H1 (cell line): ENCODE results near the gene ERI3. TPM values are rescaled to one million over a fixed set of nuclear protein-coding genes. Genes with fewer than 3 reads are reported as not detected.

Source experiments
- CTCF ChIA-PET: fragments of 300-600 bp; sonication (Branson Sonifier 250); formaldehyde crosslinking; loops from one replicate; lab custom pipeline; 2021; ENCODE audit not compliant: partially characterized antibody; lab: Charles Lee
- POLR2A ChIA-PET: fragments of 300-600 bp; sonication (Branson Sonifier 250); formaldehyde crosslinking; loops from one replicate; lab custom pipeline; 2021; ENCODE audit warnings: inconsistent platforms; ENCODE audit not compliant: partially characterized antibody; lab: Charles Lee
- DNase-seq, 2 experiments: peaks; one replicate each; pipeline versions ENCODE4 v3.0.0 to v3.0.0-alpha.2; 2010 to 2022; ENCODE audit warnings: low spot score in 2 of 2, low read depth in 1 of 2, mixed read lengths in 1 of 2
- FAIRE-seq: peaks from 2 replicates; lab custom pipeline; 2011; peaks lifted over from hg19 to GRCh38; lab: Jason Lieb, UNC
- H2AFZ ChIP-seq: 2 replicates; pipeline ENCODE4 v1.8.1; 2012; ENCODE audit warnings: low read length, inconsistent platforms
- H2AK5ac ChIP-seq: 2 replicates; pipeline ENCODE4 v1.6.1; 2013; ENCODE audit warnings: low read depth, low read length
- H2BK120ac ChIP-seq: replicated peaks from 2 replicates; pipeline ENCODE3; 2013; ENCODE audit warnings: low read depth, low read length, inconsistent platforms
- H2BK12ac ChIP-seq: 2 replicates; pipeline ENCODE4 v1.6.1; 2013; ENCODE audit warnings: low read depth, low read length
- H2BK15ac ChIP-seq: 2 replicates; pipeline ENCODE4 v1.6.1; 2013; ENCODE audit warnings: low read length
- H2BK20ac ChIP-seq: 2 replicates; pipeline ENCODE4 v1.6.1; 2013; ENCODE audit warnings: low read length
- H2BK5ac ChIP-seq: 2 replicates; pipeline ENCODE4 v1.6.1; 2013; ENCODE audit warnings: low read depth, low read length
- H3K14ac ChIP-seq: 2 replicates; pipeline ENCODE4 v1.6.1; 2013; ENCODE audit warnings: inconsistent platforms; ENCODE audit not compliant: insufficient read length
- H3K18ac ChIP-seq: 2 replicates; pipeline ENCODE4 v1.6.1; 2013; ENCODE audit warnings: low read length; ENCODE audit errors: extremely low read depth
- H3K23ac ChIP-seq: 2 replicates; pipeline ENCODE4 v1.6.1; 2013; ENCODE audit warnings: inconsistent platforms; ENCODE audit not compliant: insufficient read length
- H3K23me2 ChIP-seq: 2 replicates; pipeline ENCODE4 v1.6.1; 2013; ENCODE audit warnings: low read depth, low read length
- H3K27ac ChIP-seq: 2 replicates; pipeline ENCODE4 v1.6.1; 2011; ENCODE audit warnings: low read depth, low read length, inconsistent platforms
- H3K27me3 ChIP-seq, 4 experiments: replicated peaks in 1 of 4; 1 replicate in 1 of 4; 2 replicates in 3 of 4; pipeline versions ENCODE4 v1.6.1 to v1.8.1; 2011 to 2013; ENCODE audit warnings: low read length in 3 of 4, mild to moderate bottlenecking in 3 of 4, inconsistent platforms in 2 of 4, mixed read lengths in 2 of 4, moderate library complexity in 1 of 4; ENCODE audit not compliant: control insufficient read depth in 3 of 4, insufficient read depth in 3 of 4; ENCODE audit errors: extremely low read depth in 1 of 4
- H3K36me3 ChIP-seq, 4 experiments: 2 replicates each; pipeline versions ENCODE4 v1.6.1 to v1.8.1; 2011 to 2013; ENCODE audit warnings: mild to moderate bottlenecking in 4 of 4, low read length in 3 of 4, moderate library complexity in 2 of 4, control low read depth in 1 of 4, inconsistent platforms in 1 of 4; ENCODE audit not compliant: insufficient read depth in 4 of 4, control insufficient read depth in 2 of 4
- H3K4ac ChIP-seq: replicated peaks from 2 replicates; pipeline ENCODE3; 2013; ENCODE audit warnings: low read length, low read depth, mixed read lengths, inconsistent platforms; ENCODE audit not compliant: insufficient read length
- H3K4me1 ChIP-seq, 4 experiments: replicated peaks in 1 of 4; 1 replicate in 1 of 4; 2 replicates in 3 of 4; pipeline versions ENCODE4 v1.6.1 to v1.8.1; 2011 to 2013; ENCODE audit warnings: low read length in 3 of 4, inconsistent platforms in 2 of 4, mixed read lengths in 1 of 4; ENCODE audit not compliant: insufficient read depth in 4 of 4, control insufficient read depth in 3 of 4
- H3K4me2 ChIP-seq, 2 experiments: 2 replicates each; pipeline versions ENCODE4 v1.6.1 to v1.8.1; 2011 to 2013; ENCODE audit warnings: low read depth in 2 of 2, low read length in 2 of 2, control low read depth in 1 of 2, inconsistent platforms in 1 of 2, mild to moderate bottlenecking in 1 of 2; ENCODE audit not compliant: insufficient read depth in 1 of 2
- H3K4me3 ChIP-seq, 4 experiments: fragments of 200-600, 300-600 bp in 1 of 4; sonication (generic), shearing (Covaris generic), sonication (Bioruptor Twin) in 1 of 4; 2 replicates each; pipeline versions ENCODE4 v1.5.1 to v1.8.1; 2011 to 2016; ENCODE audit warnings: low read length in 4 of 4, low read depth in 3 of 4, control low read depth in 2 of 4, inconsistent platforms in 2 of 4, mild to moderate bottlenecking in 2 of 4, mixed read lengths in 1 of 4, moderate library complexity in 1 of 4; ENCODE audit not compliant: insufficient read depth in 2 of 4; ENCODE audit errors: extremely low read depth in 1 of 4
- H3K56ac ChIP-seq: replicated peaks from 2 replicates; pipeline ENCODE3; 2013; ENCODE audit warnings: low read depth, mild to moderate bottlenecking, mixed read lengths, low read length, inconsistent platforms; ENCODE audit not compliant: insufficient read length
- H3K79me1 ChIP-seq: 2 replicates; pipeline ENCODE4 v1.6.1; 2013; ENCODE audit warnings: low read depth, low read length, control low read depth
- H3K79me2 ChIP-seq, 2 experiments: 2 replicates each; pipeline versions ENCODE4 v1.6.1 to v1.8.1; 2012 to 2013; ENCODE audit warnings: low read length in 2 of 2, mild to moderate bottlenecking in 2 of 2, inconsistent platforms in 1 of 2; ENCODE audit not compliant: insufficient read depth in 2 of 2, control insufficient read depth in 1 of 2
- H3K9ac ChIP-seq, 4 experiments: replicated peaks in 1 of 4; 1 replicate in 1 of 4; 2 replicates in 3 of 4; pipeline versions ENCODE4 v1.6.1 to v1.8.1; 2011 to 2013; ENCODE audit warnings: low read depth in 3 of 4, low read length in 3 of 4, control low read depth in 2 of 4, mild to moderate bottlenecking in 2 of 4, moderate library complexity in 2 of 4, inconsistent platforms in 1 of 4; ENCODE audit errors: extremely low read depth in 1 of 4
- H3K9me3 ChIP-seq, 2 experiments: 2 replicates each; pipeline versions ENCODE4 v1.6.1 to v1.8.1; 2012 to 2013; ENCODE audit warnings: mild to moderate bottlenecking in 2 of 2, moderate library complexity in 2 of 2, control low read depth in 1 of 2, inconsistent platforms in 1 of 2, low read depth in 1 of 2, low read length in 1 of 2, mixed read lengths in 1 of 2; ENCODE audit not compliant: insufficient read depth in 2 of 2
- H4K20me1 ChIP-seq, 2 experiments: replicated peaks in 1 of 2; 2 replicates each; pipeline versions ENCODE3 to v1.8.1; 2011 to 2013; ENCODE audit warnings: inconsistent platforms in 2 of 2, low read length in 2 of 2, mild to moderate bottlenecking in 1 of 2; ENCODE audit not compliant: insufficient read depth in 2 of 2, control insufficient read depth in 1 of 2
- H4K5ac ChIP-seq: 2 replicates; pipeline ENCODE4 v1.6.1; 2013; ENCODE audit warnings: low read length, low read depth, mixed read lengths, inconsistent platforms; ENCODE audit not compliant: insufficient read length
- H4K8ac ChIP-seq: 2 replicates; pipeline ENCODE4 v1.8.0; 2013; ENCODE audit warnings: mild to moderate bottlenecking, moderate library complexity, low read length, inconsistent platforms; ENCODE audit not compliant: insufficient read depth; ENCODE audit errors: extremely low read depth
- H4K91ac ChIP-seq: replicated peaks from 2 replicates; pipeline ENCODE3; 2013; ENCODE audit warnings: low read length, mixed read lengths, inconsistent platforms; ENCODE audit not compliant: insufficient read length
- CHD2 ChIP-seq: IDR thresholded peaks from 2 replicates; pipeline ENCODE4 v1.6.1; 2012; ENCODE audit warnings: low read length, improper control_type of control experiment
- EP300 ChIP-seq, 2 experiments: IDR thresholded peaks; 1 replicate in 1 of 2; 2 replicates in 1 of 2; pipeline ENCODE4 v1.6.1; 2011 to 2012; ENCODE audit warnings: low read depth in 2 of 2, low read length in 2 of 2, mild to moderate bottlenecking in 2 of 2, borderline replicate concordance in 1 of 2, inconsistent platforms in 1 of 2, moderate library complexity in 1 of 2
- FOSL1 ChIP-seq: IDR thresholded peaks from 2 replicates; pipeline ENCODE4 v1.6.1; 2011; ENCODE audit warnings: mild to moderate bottlenecking, low read depth, low read length, moderate library complexity; ENCODE audit not compliant: insufficient read depth
- MAFK ChIP-seq: IDR thresholded peaks from 2 replicates; pipeline ENCODE4 v1.6.1; 2012; ENCODE audit warnings: low read depth, mild to moderate bottlenecking, improper control_type of control experiment, low read length
- RBBP5 ChIP-seq: IDR thresholded peaks from 2 replicates; pipeline ENCODE4 v1.7.1; 2012; ENCODE audit warnings: low read depth, mild to moderate bottlenecking, inconsistent platforms, low read length, moderate library complexity, borderline replicate concordance
- SAP30 ChIP-seq: fragments of 300-600 bp; sonication (generic); IDR thresholded peaks from 2 replicates; pipeline ENCODE4 v1.7.1; 2012; ENCODE audit warnings: low read length, moderate library complexity, mild to moderate bottlenecking, inconsistent platforms; ENCODE audit not compliant: insufficient read depth, insufficient replicate concordance
- WGBS, 2 experiments: shearing (Covaris generic) in 1 of 2; methylation state at CpG; one replicate each; pipeline versions ENCODE4 v1.1.6 to v1.1.7; 2013 to 2015; ENCODE audit warnings: low lambda C conversion rate in 2 of 2, mixed read lengths in 2 of 2, inconsistent platforms in 1 of 2, low coverage in 1 of 2, missing lambda C conversion rate in 1 of 2; ENCODE audit not compliant: insufficient replicate concordance in 2 of 2, insufficient coverage in 1 of 2, insufficient read length in 1 of 2; ENCODE audit errors: extremely low coverage in 1 of 2, missing lambda C conversion rate in 1 of 2; 5-methylcytosine and 5-hydroxymethylcytosine counted together
- polyA plus RNA-seq, 7 experiments: library from polyadenylated mRNA; depleted of rRNA in 3 of 7; stranded (reverse) in 5 of 7; unstranded in 2 of 7; fragments of >200 nt in 5 of 7; fragments of 200-250 nt in 2 of 7; gene quantifications; 1 replicate in 5 of 7; 2 replicates in 1 of 7; 4 replicates in 1 of 7; pipeline versions ENCODE4 v1.2.1 to v1.2.3, GENCODE V29; 2011 to 2013; ENCODE audit warnings: missing spikeins in 2 of 7, mixed read lengths in 2 of 7
- total RNA-seq: library from RNA; stranded (reverse); fragmentation: NEBNext Ultra II Directional; extraction: Animal tissue kit (Norgen Biotek cat#: 25700); gene quantifications from 2 replicates; pipeline ENCODE4 v1.2.1, GENCODE V29; 2021

The ERI3 gene
- total and polyA plus RNA-seq, 2 of the 8 experiments (the other 6 are each of a cell fraction or from before 2014, with no cell fraction given): 81.1 to 199 TPM

DNA sequence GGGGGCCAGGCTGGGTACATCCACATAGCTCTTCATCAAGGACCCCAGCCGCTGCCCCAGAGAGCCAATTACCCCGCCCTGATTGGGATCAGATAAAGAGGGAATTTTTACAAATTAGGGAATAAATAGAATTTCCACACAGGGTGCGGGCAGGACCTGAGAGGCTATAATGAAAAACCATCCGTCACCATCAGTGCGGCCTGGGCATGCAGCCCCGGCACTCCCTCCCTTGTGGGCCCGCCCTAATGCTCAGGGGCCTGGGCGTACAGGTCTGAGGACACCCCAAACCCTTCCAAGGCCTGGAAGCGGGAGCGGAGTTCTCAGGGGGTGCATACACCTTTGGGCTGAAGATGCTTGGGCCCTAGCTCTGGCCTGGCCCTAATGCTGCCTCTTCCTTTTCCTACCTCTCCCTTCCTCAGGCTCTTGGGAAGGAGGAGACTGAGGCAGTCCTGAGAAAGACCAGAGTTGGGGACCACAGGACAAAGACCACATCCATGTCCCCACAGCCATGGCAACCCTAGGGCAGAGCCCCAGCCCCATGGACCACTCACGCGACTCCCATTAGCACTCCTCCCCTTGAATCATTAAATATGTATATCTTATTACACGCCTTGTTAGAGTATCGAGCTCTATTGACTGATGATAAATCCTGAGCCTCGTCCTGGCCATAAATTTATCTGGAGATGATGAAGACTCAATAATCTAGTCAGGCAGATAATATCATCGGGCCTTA lies 125.5 kb downstream of the ERI3 start:
- no peaks in the 10 kb centered on the region for H3K23me2 ChIP-seq
- no peak overlapping the region for H2AFZ ChIP-seq
- H3K9me3 ChIP-seq: peaks cover 20 to 24% of the 10 kb centered on the region in 2 experiments
- no peak overlapping the region for H3K4me2 ChIP-seq
- H3K36me3 ChIP-seq: peaks cover 0 to 21% (median 4%) of the 10 kb centered on the region in 4 experiments; a peak in 4 of 8 replicates
- H4K20me1 ChIP-seq: no peaks in the 10 kb centered on the region
- H3K4ac ChIP-seq: no peak overlapping the region
- H3K79me1 ChIP-seq: no peaks in the 10 kb centered on the region
- no peak overlapping the region for H3K27ac ChIP-seq
- FAIRE-seq: no peak
- no peak overlapping the region for H3K18ac ChIP-seq
- H2BK20ac ChIP-seq: no peak overlapping the region
- no peak overlapping the region for H2AK5ac ChIP-seq
- no peak overlapping the region for H4K5ac ChIP-seq
- no peak overlapping the region for H2BK12ac ChIP-seq
- no peak overlapping the region for H3K14ac ChIP-seq
- H3K4me3 ChIP-seq: no peak overlapping the region
- no peaks in the 10 kb centered on the region; a peak in 1 of 7 replicates for H3K27me3 ChIP-seq
- H3K23ac ChIP-seq: no peak overlapping the region
- H3K9ac ChIP-seq: no peak overlapping the region
- H2BK5ac ChIP-seq: no peak overlapping the region
- ChIA-PET CTCF (interaction anchor here (0.8 to 18.7 kb wide), 5 partner anchors 7 to 423 kb away, joined by 3 to 191 read pairs (median 4); no protein-coding TSS in a partner anchor), POLR2A (no interaction called here)
- no peaks in the 10 kb centered on the region for H3K4me1 ChIP-seq
- no peak overlapping the region for H4K91ac ChIP-seq
- WGBS, 2 experiments: 96% methylated on average over 14 of the region's 16 CpGs; no CpG with 5 or more reads in 1 of the 2 experiments
- no peaks in the 10 kb centered on the region for H3K79me2 ChIP-seq
- DNase-seq: no peak
- no peak overlapping the region for H3K56ac ChIP-seq
- no peak overlapping the region for H2BK15ac ChIP-seq
- H2BK120ac ChIP-seq: no peak overlapping the region
- H4K8ac ChIP-seq: no peak overlapping the region
- no peak for TF ChIP-seq RBBP5
- no peak for TF ChIP-seq FOSL1
- TF ChIP-seq EP300 (IDR thresholded peaks at IDR 0.05; ENCODE audit: borderline replicate concordance in 1 of 2, low read depth in 2 of 2, low read length in 2 of 2): no peak
- no peak for TF ChIP-seq MAFK
- TF ChIP-seq CHD2: no peak
- TF ChIP-seq SAP30: no peak
